Tibial nerve (tissue), 3 donors: ENCODE data around the gene REN.

Experiments used
- POLR2A ChIP-seq, 2 donors: fragments of 450-650 bp; IDR thresholded peaks; one replicate each; pipeline ENCODE4 v1.6.1; 2017; ENCODE audit warnings: antibody characterized with exemption in 2 of 2, mild to moderate bottlenecking in 2 of 2, moderate library complexity in 2 of 2
- TF ChIP-seq, protein P1 (sequence below), 5 experiments: fragments of 200-600 bp in 3 of 5; fragments of 450-650 bp in 2 of 5; sonication (generic) in 3 of 5; IDR thresholded peaks; one replicate each; pipeline ENCODE4 v1.5.1; 2016 to 2019; ENCODE audit warnings: antibody characterized with exemption in 5 of 5, mild to moderate bottlenecking in 3 of 5, moderate library complexity in 2 of 5

DNA sequence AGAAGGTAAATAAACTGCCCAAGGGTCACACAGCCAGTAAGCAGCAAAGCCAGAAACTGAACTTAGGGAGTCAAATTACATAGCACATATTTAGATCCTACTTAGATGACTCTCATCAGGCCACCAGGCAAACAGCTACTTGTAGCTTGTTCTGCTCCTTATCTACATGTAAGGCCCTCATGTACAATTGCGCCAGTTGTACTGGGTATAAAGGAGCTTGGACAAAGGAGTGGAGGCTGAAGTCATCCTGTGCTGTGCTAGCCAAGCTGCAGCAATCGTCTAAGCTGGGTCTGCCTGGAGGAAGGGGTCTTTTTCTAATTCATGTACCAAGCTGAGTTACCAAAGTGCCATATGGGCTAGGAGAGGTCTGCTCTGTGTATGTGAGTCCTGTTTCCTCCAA lies 27.0 kb downstream of the REN start:
- TF ChIP-seq, protein P1, sequence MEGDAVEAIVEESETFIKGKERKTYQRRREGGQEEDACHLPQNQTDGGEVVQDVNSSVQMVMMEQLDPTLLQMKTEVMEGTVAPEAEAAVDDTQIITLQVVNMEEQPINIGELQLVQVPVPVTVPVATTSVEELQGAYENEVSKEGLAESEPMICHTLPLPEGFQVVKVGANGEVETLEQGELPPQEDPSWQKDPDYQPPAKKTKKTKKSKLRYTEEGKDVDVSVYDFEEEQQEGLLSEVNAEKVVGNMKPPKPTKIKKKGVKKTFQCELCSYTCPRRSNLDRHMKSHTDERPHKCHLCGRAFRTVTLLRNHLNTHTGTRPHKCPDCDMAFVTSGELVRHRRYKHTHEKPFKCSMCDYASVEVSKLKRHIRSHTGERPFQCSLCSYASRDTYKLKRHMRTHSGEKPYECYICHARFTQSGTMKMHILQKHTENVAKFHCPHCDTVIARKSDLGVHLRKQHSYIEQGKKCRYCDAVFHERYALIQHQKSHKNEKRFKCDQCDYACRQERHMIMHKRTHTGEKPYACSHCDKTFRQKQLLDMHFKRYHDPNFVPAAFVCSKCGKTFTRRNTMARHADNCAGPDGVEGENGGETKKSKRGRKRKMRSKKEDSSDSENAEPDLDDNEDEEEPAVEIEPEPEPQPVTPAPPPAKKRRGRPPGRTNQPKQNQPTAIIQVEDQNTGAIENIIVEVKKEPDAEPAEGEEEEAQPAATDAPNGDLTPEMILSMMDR (IDR thresholded peaks at IDR 0.05), result no peak
- TF ChIP-seq POLR2A (IDR thresholded peaks at IDR 0.05), result no peak
